AG04450 (cell line): ENCODE data around the gene OGA. TPM values are rescaled to one million over a fixed set of nuclear protein-coding genes. Genes with fewer than 3 reads are reported as not detected.

Source experiments
- CTCF ChIA-PET: fragments of 300-600, 350-600 bp; formaldehyde crosslinking; extraction: SDS; loops from one replicate; lab custom pipeline; 2022; ENCODE audit warnings: antibody characterized with exemption, inconsistent platforms; lab: Charles Lee
- POLR2A ChIA-PET: fragments of 350-600 bp; formaldehyde crosslinking; extraction: SDS; loops from one replicate; lab custom pipeline; 2021; ENCODE audit warnings: antibody characterized with exemption, inconsistent platforms; lab: Yijun Ruan, JAX
- DNase-seq: peaks from one replicate; pipeline ENCODE4 v3.0.0-alpha.2; 2011; ENCODE audit warnings: low read depth, low spot score
- H3K27ac ChIP-seq: one replicate; pipeline ENCODE4 v1.5.1; 2012; ENCODE audit warnings: low read depth, low read length, control low read depth
- H3K27me3 ChIP-seq: one replicate; pipeline ENCODE4 v1.6.0; 2012; ENCODE audit warnings: low read length; ENCODE audit not compliant: control insufficient read depth, insufficient read depth
- H3K4me3 ChIP-seq: 2 replicates; pipeline ENCODE4 v1.5.1; 2011; ENCODE audit warnings: mild to moderate bottlenecking, low read depth, low read length, control low read depth
- H3K9me3 ChIP-seq: 2 replicates; pipeline ENCODE4 v1.5.1; 2012; ENCODE audit warnings: low read length; ENCODE audit not compliant: control insufficient read depth, insufficient read depth
- CTCF ChIP-seq: IDR thresholded peaks from 2 replicates; pipeline ENCODE4 v1.5.1; 2011; ENCODE audit warnings: low read depth, low read length, control low read depth, inconsistent platforms
- polyA plus RNA-seq: library from polyadenylated mRNA; depleted of rRNA; stranded (reverse); fragments of >200 nt; gene quantifications from 2 replicates; pipeline ENCODE4 v1.2.3, GENCODE V29; 2011

The OGA gene
- polyA plus RNA-seq, 1 experiment: 82.6 TPM

DNA sequence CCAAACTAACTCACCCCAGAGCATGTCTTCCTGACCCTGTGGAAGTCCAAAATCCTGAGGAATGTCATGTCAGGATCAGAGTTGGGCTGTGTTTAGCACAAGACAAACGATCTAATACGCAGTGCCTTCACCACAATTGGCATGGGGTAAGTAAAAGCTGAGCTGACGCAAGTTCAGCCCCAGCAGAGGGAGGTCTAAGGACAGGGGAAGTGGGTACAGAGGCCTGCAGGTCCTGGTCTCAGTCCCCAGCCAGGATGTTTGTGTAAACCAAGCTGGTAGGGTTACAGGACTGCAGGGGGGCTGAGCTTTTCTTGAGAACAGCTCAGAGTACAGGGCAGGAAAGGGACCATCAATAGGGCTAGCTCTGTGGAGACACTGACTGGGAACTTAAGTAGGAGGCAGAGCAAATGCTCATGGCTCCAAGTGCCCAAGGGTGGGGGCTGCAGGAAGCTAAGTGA, 30.7 kb upstream of the OGA start:
- Histone ChIP-seq H3K4me3 (no peak overlapping the region), H3K27me3 (peaks cover 3% of the 10 kb centered on the region), H3K27ac (no peak overlapping the region), H3K9me3 (no peaks in the 10 kb centered on the region)
- TF ChIP-seq CTCF: no peak
- no peak for DNase-seq
- ChIA-PET POLR2A (no interaction called here), CTCF (interaction anchor here (0.6 to 4.7 kb wide), 7 partner anchors 8 to 382 kb away, joined by 3 to 28 read pairs (median 4); no protein-coding TSS in a partner anchor)

- no peak overlapping the region for H3K27ac ChIP-seq
- POLR2A ChIA-PET: interaction anchor here (0.6 kb wide), 1 partner anchor 8 kb away, joined by 4 read pairs; no protein-coding TSS in a partner anchor
- DNase-seq: no peak
Observed at GRCh38 chr10:101848408-101848807, 30.2 kb upstream of the OGA start.

DNA sequence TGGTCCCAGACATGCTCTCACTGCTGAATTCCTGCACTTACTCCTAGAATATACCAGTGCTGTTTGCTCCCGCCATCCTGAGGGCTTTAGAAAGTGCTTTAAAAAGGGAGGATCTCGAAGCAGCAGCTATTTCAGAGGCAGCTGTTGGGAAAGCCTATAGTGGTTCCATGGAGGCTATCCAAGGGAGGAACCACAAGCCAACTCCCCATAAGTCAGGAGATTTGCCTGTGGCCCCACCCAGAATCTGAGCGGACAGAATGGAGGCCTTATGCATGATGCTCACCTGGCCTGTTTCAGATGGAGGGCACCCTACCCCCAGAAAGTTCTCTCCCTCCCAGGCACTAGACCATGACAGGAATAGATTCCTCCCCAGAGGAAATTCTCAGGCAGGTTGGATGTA, 27.6 kb upstream of the OGA start:
- Histone ChIP-seq H3K9me3 (no peaks in the 10 kb centered on the region), H3K27ac (no peak overlapping the region), H3K4me3 (no peak overlapping the region), H3K27me3 (peaks cover 3% of the 10 kb centered on the region)
- no peak for DNase-seq
- TF ChIP-seq CTCF: no peak
- ChIA-PET POLR2A (no interaction called here), CTCF (interaction anchor here (0.9 to 1.0 kb wide), 2 partner anchors 10 to 227 kb away, joined by 3 to 6 read pairs; no protein-coding TSS in a partner anchor)

More at GRCh38 chr10:101848408-101848807, 30.2 kb upstream of the OGA start:
- Histone ChIP-seq H3K9me3 (no peaks in the 10 kb centered on the region), H3K4me3 (no peak overlapping the region), H3K27me3 (peaks cover 3% of the 10 kb centered on the region)
- no peak for TF ChIP-seq CTCF
- CTCF ChIA-PET: interaction anchor here (0.6 to 4.7 kb wide), 7 partner anchors 8 to 382 kb away, joined by 3 to 28 read pairs (median 4); no protein-coding TSS in a partner anchor

DNA sequence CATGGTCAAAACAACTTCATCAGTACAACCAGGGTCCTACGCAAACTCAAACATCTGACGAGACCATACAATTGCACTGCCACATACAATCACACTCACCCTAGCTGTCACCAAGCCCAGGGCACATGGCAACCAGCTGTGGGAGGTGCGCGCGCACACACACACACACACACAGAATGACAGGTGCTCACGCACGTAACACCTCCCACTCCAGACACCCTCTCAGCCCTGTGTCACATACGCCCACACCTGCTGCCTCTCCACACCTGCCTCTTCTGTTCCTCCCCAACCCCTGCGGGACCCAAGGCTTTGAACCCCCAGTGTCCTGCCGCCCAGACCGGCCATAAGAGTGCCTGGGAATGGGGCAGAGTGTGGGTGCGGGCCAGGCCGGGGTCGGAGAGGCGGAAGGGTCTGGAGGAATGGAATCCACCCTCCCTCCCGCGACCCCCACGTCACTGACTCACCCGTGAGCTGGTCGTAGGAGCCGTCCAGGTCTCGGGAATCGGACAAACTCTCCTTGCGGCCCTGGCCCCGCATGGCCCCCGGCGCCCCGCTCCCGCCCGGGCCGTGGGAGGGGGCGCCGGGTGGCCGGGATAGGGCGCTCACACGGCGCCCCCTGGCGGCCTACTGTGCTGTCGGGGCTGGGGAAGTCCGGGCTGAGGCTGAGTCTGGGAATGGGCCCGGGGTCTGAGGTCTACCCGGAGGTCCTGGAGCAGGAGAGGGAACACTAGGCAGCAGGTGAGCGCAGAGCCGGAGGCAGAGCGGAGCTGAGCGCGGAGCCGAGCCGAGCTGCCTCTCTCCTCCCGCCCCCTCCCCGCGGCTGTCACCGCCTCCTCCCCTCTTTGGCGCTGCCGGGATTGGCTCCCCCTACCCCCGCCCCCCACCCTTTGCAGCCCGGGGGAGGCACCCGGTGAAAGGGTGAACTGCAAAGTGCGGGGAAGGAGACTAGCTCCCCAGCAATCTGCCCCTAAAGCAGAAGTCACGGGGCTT, 25.1 kb upstream of the OGA start, which contains the start of gene KCNIP2:
Gene KCNIP2 (minus strand): TSS at position 769 of the 990 bp plus-strand sequence. CDS start 232 bp downstream, at position 537.
- no peaks in the 10 kb centered on the region for H3K9me3 ChIP-seq
- POLR2A ChIA-PET: no interaction called here
- H3K27me3 ChIP-seq: peaks cover 3% of the 10 kb centered on the region
- no peak for DNase-seq
- TF ChIP-seq CTCF: peak; percentile 39
- no peak within 1 kb of the TSS for H3K27ac ChIP-seq
- CTCF ChIA-PET: interaction anchor here (0.5 to 6.3 kb wide), 7 partner anchors 12 to 201 kb away, joined by 3 to 256 read pairs (median 4); no protein-coding TSS in a partner anchor
- no peak within 1 kb of the TSS for H3K4me3 ChIP-seq
